Stimulated activated CD8-positive, alpha-beta memory T cell treated with anti-CD3 and anti-CD28 coated beads, Interleukin-2, amount 100 ng/mL, for 48 hours (primary cell): ENCODE results near the gene NFU1.
"Not testable (repeated sequence)": the region's sequence is repeated elsewhere in the genome, so short reads cannot be mapped to it uniquely, and the experiment has no call there.

Experiments
- DNase-seq, 2 donors: peaks; one replicate each; pipeline ENCODE4 v3.0.0-alpha.2; 2020; ENCODE audit warnings: low read depth in 2 of 2

Gene NFU1

GRCh38 chr2:69450735-69451416, 13.6 kb upstream of the NFU1 start:
- DNase-seq = no peak

GRCh38 chr2:69449906-69450305, 12.7 kb upstream of the NFU1 start:
- DNase-seq = no peak

- DNase-seq = not testable (repeated sequence)
Observed at GRCh38 chr2:69443673-69444072, 6.4 kb upstream of the NFU1 start.

- DNase-seq = not testable (repeated sequence)
Observed at GRCh38 chr2:69439499-69439898, 2.3 kb upstream of the NFU1 start.

GRCh38 chr2:69438580-69438979, 1.3 kb upstream of the NFU1 start:
- DNase-seq = no peak

GRCh38 chr2:69437751-69438154, 518 bp upstream of the NFU1 start:
- no peak for DNase-seq

- no peak for DNase-seq
Observed at GRCh38 chr2:69436596-69436937, 668 bp downstream of the NFU1 start.

GRCh38 chr2:69434753-69435152, 2.5 kb downstream of the NFU1 start:
- DNase-seq = no peak

GRCh38 chr2:69429491-69430183, 7.6 kb downstream of the NFU1 start:
- no peak for DNase-seq

GRCh38 chr2:69428981-69429380, 8.3 kb downstream of the NFU1 start:
- no peak for DNase-seq

GRCh38 chr2:69424419-69424818, 12.8 kb downstream of the NFU1 start:
- no peak for DNase-seq

GRCh38 chr2:69422198-69422597, 15.0 kb downstream of the NFU1 start:
- DNase-seq = no peak

- DNase-seq = not testable (repeated sequence)
Observed at GRCh38 chr2:69419111-69419510, 18.1 kb downstream of the NFU1 start.

- no peak for DNase-seq
Observed at GRCh38 chr2:69416147-69416546, 21.1 kb downstream of the NFU1 start.

GRCh38 chr2:69411120-69411519, 26.1 kb downstream of the NFU1 start:
- DNase-seq = no peak

GRCh38 chr2:69405306-69405705, 31.9 kb downstream of the NFU1 start:
- no peak for DNase-seq

GRCh38 chr2:69400121-69400520, 37.1 kb downstream of the NFU1 start:
- no peak for DNase-seq

- no peak for DNase-seq
Observed at GRCh38 chr2:69397234-69397633, 40.0 kb downstream of the NFU1 start.

GRCh38 chr2:69395866-69396265, 41.4 kb downstream of the NFU1 start:
- no peak for DNase-seq

- no peak for DNase-seq
Observed at GRCh38 chr2:69393963-69394362, 43.3 kb downstream of the NFU1 start.

- no peak for DNase-seq
Observed at GRCh38 chr2:69390471-69390870, 46.8 kb downstream of the NFU1 start.

- DNase-seq = no peak
Observed at GRCh38 chr2:69390001-69390400, 47.2 kb downstream of the NFU1 start.

GRCh38 chr2:69389271-69389670, 48.0 kb downstream of the NFU1 start:
- DNase-seq = no peak
